ENCODE measurements around the gene SYNGAP1.
A peak's percentile ranks its signal among the peaks of the same experiment; 100 is the strongest.
"Not testable (repeated sequence)": the region's sequence is repeated elsewhere in the genome, so short reads cannot be mapped to it uniquely, and the experiment has no call there.

Gene SYNGAP1

GRCh38 chr6:33419580-33420490, at the start of gene SYNGAP1:
SYNGAP1 (plus strand) TSS chr6:33420065; CDS start chr6:33420265, 200 bp downstream.
- no peaks in the 10 kb centered on the region for H3K36me3 ChIP-seq (replicated peaks; ENCODE audit: low read depth, low read length)
- H3K9ac ChIP-seq (ENCODE audit: low read length) = peak within 1 kb of the TSS; percentile 91; the same call in 1 of the 2 replicates
- no peaks in the 10 kb centered on the region for H4K20me1 ChIP-seq (ENCODE audit: insufficient read depth, low read length)
- peaks cover 37% of the 10 kb centered on the region for H3K4me1 ChIP-seq (ENCODE audit: low read length)
- H3K27ac ChIP-seq (ENCODE audit: low read length) = peak within 1 kb of the TSS; percentile 81; the same call in 1 of the 2 replicates
- TF ChIP-seq EZH2phosphoT487 (IDR thresholded peaks at IDR 0.05; ENCODE audit: low read depth) (no peak), CTCF (IDR thresholded peaks at IDR 0.05; ENCODE audit: low read depth, low read length) (no peak)
- no peaks in the 10 kb centered on the region for H3K9me3 ChIP-seq (ENCODE audit: insufficient read depth, low read length)
- peak within 1 kb of the TSS; percentile 98 for H3K4me2 ChIP-seq (ENCODE audit: low read length)
- peak within 1 kb of the TSS; percentile 87 for H3K4me3 ChIP-seq (ENCODE audit: low read length)
- no peak within 1 kb of the TSS for H2AFZ ChIP-seq (ENCODE audit: low read depth, low read length)
- H3K27me3 ChIP-seq (ENCODE audit: low read depth, low read length) = 0 out of 2 replicates have a peak, but pooled peaks cover 2% of the 10 kb centered on the region
- H3K79me2 ChIP-seq (ENCODE audit: low read length) = peaks cover 19% of the 10 kb centered on the region

GRCh38 chr6:33371901-33372300, 48.0 kb upstream of the SYNGAP1 start:
- H3K4me1 ChIP-seq (ENCODE audit: low read length); H3K36me3 ChIP-seq (replicated peaks; ENCODE audit: low read depth, low read length); H3K27ac ChIP-seq (ENCODE audit: low read length); H3K4me2 ChIP-seq (ENCODE audit: low read length); H3K4me3 ChIP-seq (ENCODE audit: low read length); H3K9ac ChIP-seq (ENCODE audit: low read length); H3K27me3 ChIP-seq (ENCODE audit: low read depth, low read length); H3K79me2 ChIP-seq (ENCODE audit: low read length); H4K20me1 ChIP-seq (ENCODE audit: insufficient read depth, low read length); H3K9me3 ChIP-seq (ENCODE audit: insufficient read depth, low read length); H2AFZ ChIP-seq (ENCODE audit: low read depth, low read length): not testable (repeated sequence)

GRCh38 chr6:33372526-33373123, 47.2 kb upstream of the SYNGAP1 start:
- Histone ChIP-seq H3K4me2 (ENCODE audit: low read length) (no peak overlapping the region), H3K27me3 (ENCODE audit: low read depth, low read length) (no peaks in the 10 kb centered on the region), H3K36me3 (replicated peaks; ENCODE audit: low read depth, low read length) (no peaks in the 10 kb centered on the region), H3K9ac (ENCODE audit: low read length) (no peak overlapping the region), H3K9me3 (ENCODE audit: insufficient read depth, low read length) (no peaks in the 10 kb centered on the region), H3K27ac (ENCODE audit: low read length) (no peak overlapping the region), H3K4me1 (ENCODE audit: low read length) (no peaks in the 10 kb centered on the region), H3K79me2 (ENCODE audit: low read length) (no peaks in the 10 kb centered on the region), H4K20me1 (ENCODE audit: insufficient read depth, low read length) (no peaks in the 10 kb centered on the region), H2AFZ (ENCODE audit: low read depth, low read length) (no peak overlapping the region), H3K4me3 (ENCODE audit: low read length) (no peak overlapping the region)
- TF ChIP-seq EZH2phosphoT487 (IDR thresholded peaks at IDR 0.05; ENCODE audit: low read depth) (no peak), CTCF (IDR thresholded peaks at IDR 0.05; ENCODE audit: low read depth, low read length) (no peak)

GRCh38 chr6:33373960-33374910, 45.6 kb upstream of the SYNGAP1 start:
- Histone ChIP-seq H3K4me3 (ENCODE audit: low read length) (no peak overlapping the region), H3K79me2 (ENCODE audit: low read length) (no peaks in the 10 kb centered on the region), H3K27me3 (ENCODE audit: low read depth, low read length) (no peaks in the 10 kb centered on the region), H3K4me2 (ENCODE audit: low read length) (no peak overlapping the region), H3K27ac (ENCODE audit: low read length) (no peak overlapping the region), H3K4me1 (ENCODE audit: low read length) (no peaks in the 10 kb centered on the region), H3K9ac (ENCODE audit: low read length) (no peak overlapping the region), H4K20me1 (ENCODE audit: insufficient read depth, low read length) (no peaks in the 10 kb centered on the region), H3K9me3 (ENCODE audit: insufficient read depth, low read length) (no peaks in the 10 kb centered on the region), H3K36me3 (replicated peaks; ENCODE audit: low read depth, low read length) (no peaks in the 10 kb centered on the region), H2AFZ (ENCODE audit: low read depth, low read length) (no peak overlapping the region)
- TF ChIP-seq EZH2phosphoT487 (IDR thresholded peaks at IDR 0.05; ENCODE audit: low read depth) = no peak

All from OCI-LY3 (cell line).